H1 (cell line): Measurements from ENCODE around the gene IGFL2. TPM values are rescaled to one million over a fixed set of nuclear protein-coding genes. Genes with fewer than 3 reads are reported as not detected.

Experiments
- CTCF ChIA-PET: fragments of 300-600 bp; sonication (Branson Sonifier 250); formaldehyde crosslinking; loops from one replicate; lab custom pipeline; 2021; ENCODE audit not compliant: partially characterized antibody; lab: Charles Lee
- POLR2A ChIA-PET: fragments of 300-600 bp; sonication (Branson Sonifier 250); formaldehyde crosslinking; loops from one replicate; lab custom pipeline; 2021; ENCODE audit warnings: inconsistent platforms; ENCODE audit not compliant: partially characterized antibody; lab: Charles Lee
- DNase-seq, 2 experiments: peaks; one replicate each; pipeline versions ENCODE4 v3.0.0 to v3.0.0-alpha.2; 2010 to 2022; ENCODE audit warnings: low spot score in 2 of 2, low read depth in 1 of 2, mixed read lengths in 1 of 2
- FAIRE-seq: peaks from 2 replicates; lab custom pipeline; 2011; peaks lifted over from hg19 to GRCh38; lab: Jason Lieb, UNC
- H2AFZ ChIP-seq: 2 replicates; pipeline ENCODE4 v1.8.1; 2012; ENCODE audit warnings: low read length, inconsistent platforms
- H2AK5ac ChIP-seq: 2 replicates; pipeline ENCODE4 v1.6.1; 2013; ENCODE audit warnings: low read depth, low read length
- H2BK120ac ChIP-seq: replicated peaks from 2 replicates; pipeline ENCODE3; 2013; ENCODE audit warnings: low read depth, low read length, inconsistent platforms
- H2BK12ac ChIP-seq: 2 replicates; pipeline ENCODE4 v1.6.1; 2013; ENCODE audit warnings: low read depth, low read length
- H2BK15ac ChIP-seq: 2 replicates; pipeline ENCODE4 v1.6.1; 2013; ENCODE audit warnings: low read length
- H2BK20ac ChIP-seq: 2 replicates; pipeline ENCODE4 v1.6.1; 2013; ENCODE audit warnings: low read length
- H2BK5ac ChIP-seq: 2 replicates; pipeline ENCODE4 v1.6.1; 2013; ENCODE audit warnings: low read depth, low read length
- H3K14ac ChIP-seq: 2 replicates; pipeline ENCODE4 v1.6.1; 2013; ENCODE audit warnings: inconsistent platforms; ENCODE audit not compliant: insufficient read length
- H3K18ac ChIP-seq: 2 replicates; pipeline ENCODE4 v1.6.1; 2013; ENCODE audit warnings: low read length; ENCODE audit errors: extremely low read depth
- H3K23ac ChIP-seq: 2 replicates; pipeline ENCODE4 v1.6.1; 2013; ENCODE audit warnings: inconsistent platforms; ENCODE audit not compliant: insufficient read length
- H3K23me2 ChIP-seq: 2 replicates; pipeline ENCODE4 v1.6.1; 2013; ENCODE audit warnings: low read depth, low read length
- H3K27ac ChIP-seq: 2 replicates; pipeline ENCODE4 v1.6.1; 2011; ENCODE audit warnings: low read depth, low read length, inconsistent platforms
- H3K27me3 ChIP-seq, 4 experiments: replicated peaks in 1 of 4; 1 replicate in 1 of 4; 2 replicates in 3 of 4; pipeline versions ENCODE4 v1.6.1 to v1.8.1; 2011 to 2013; ENCODE audit warnings: low read length in 3 of 4, mild to moderate bottlenecking in 3 of 4, inconsistent platforms in 2 of 4, mixed read lengths in 2 of 4, moderate library complexity in 1 of 4; ENCODE audit not compliant: control insufficient read depth in 3 of 4, insufficient read depth in 3 of 4; ENCODE audit errors: extremely low read depth in 1 of 4
- H3K36me3 ChIP-seq, 4 experiments: 2 replicates each; pipeline versions ENCODE4 v1.6.1 to v1.8.1; 2011 to 2013; ENCODE audit warnings: mild to moderate bottlenecking in 4 of 4, low read length in 3 of 4, moderate library complexity in 2 of 4, control low read depth in 1 of 4, inconsistent platforms in 1 of 4; ENCODE audit not compliant: insufficient read depth in 4 of 4, control insufficient read depth in 2 of 4
- H3K4ac ChIP-seq: replicated peaks from 2 replicates; pipeline ENCODE3; 2013; ENCODE audit warnings: low read length, low read depth, mixed read lengths, inconsistent platforms; ENCODE audit not compliant: insufficient read length
- H3K4me1 ChIP-seq, 4 experiments: replicated peaks in 1 of 4; 1 replicate in 1 of 4; 2 replicates in 3 of 4; pipeline versions ENCODE4 v1.6.1 to v1.8.1; 2011 to 2013; ENCODE audit warnings: low read length in 3 of 4, inconsistent platforms in 2 of 4, mixed read lengths in 1 of 4; ENCODE audit not compliant: insufficient read depth in 4 of 4, control insufficient read depth in 3 of 4
- H3K4me2 ChIP-seq, 2 experiments: 2 replicates each; pipeline versions ENCODE4 v1.6.1 to v1.8.1; 2011 to 2013; ENCODE audit warnings: low read depth in 2 of 2, low read length in 2 of 2, control low read depth in 1 of 2, inconsistent platforms in 1 of 2, mild to moderate bottlenecking in 1 of 2; ENCODE audit not compliant: insufficient read depth in 1 of 2
- H3K4me3 ChIP-seq, 4 experiments: fragments of 200-600, 300-600 bp in 1 of 4; sonication (generic), shearing (Covaris generic), sonication (Bioruptor Twin) in 1 of 4; 2 replicates each; pipeline versions ENCODE4 v1.5.1 to v1.8.1; 2011 to 2016; ENCODE audit warnings: low read length in 4 of 4, low read depth in 3 of 4, control low read depth in 2 of 4, inconsistent platforms in 2 of 4, mild to moderate bottlenecking in 2 of 4, mixed read lengths in 1 of 4, moderate library complexity in 1 of 4; ENCODE audit not compliant: insufficient read depth in 2 of 4; ENCODE audit errors: extremely low read depth in 1 of 4
- H3K56ac ChIP-seq: replicated peaks from 2 replicates; pipeline ENCODE3; 2013; ENCODE audit warnings: low read depth, mild to moderate bottlenecking, mixed read lengths, low read length, inconsistent platforms; ENCODE audit not compliant: insufficient read length
- H3K79me1 ChIP-seq: 2 replicates; pipeline ENCODE4 v1.6.1; 2013; ENCODE audit warnings: low read depth, low read length, control low read depth
- H3K79me2 ChIP-seq, 2 experiments: 2 replicates each; pipeline versions ENCODE4 v1.6.1 to v1.8.1; 2012 to 2013; ENCODE audit warnings: low read length in 2 of 2, mild to moderate bottlenecking in 2 of 2, inconsistent platforms in 1 of 2; ENCODE audit not compliant: insufficient read depth in 2 of 2, control insufficient read depth in 1 of 2
- H3K9ac ChIP-seq, 4 experiments: replicated peaks in 1 of 4; 1 replicate in 1 of 4; 2 replicates in 3 of 4; pipeline versions ENCODE4 v1.6.1 to v1.8.1; 2011 to 2013; ENCODE audit warnings: low read depth in 3 of 4, low read length in 3 of 4, control low read depth in 2 of 4, mild to moderate bottlenecking in 2 of 4, moderate library complexity in 2 of 4, inconsistent platforms in 1 of 4; ENCODE audit errors: extremely low read depth in 1 of 4
- H3K9me3 ChIP-seq, 2 experiments: 2 replicates each; pipeline versions ENCODE4 v1.6.1 to v1.8.1; 2012 to 2013; ENCODE audit warnings: mild to moderate bottlenecking in 2 of 2, moderate library complexity in 2 of 2, control low read depth in 1 of 2, inconsistent platforms in 1 of 2, low read depth in 1 of 2, low read length in 1 of 2, mixed read lengths in 1 of 2; ENCODE audit not compliant: insufficient read depth in 2 of 2
- H4K20me1 ChIP-seq, 2 experiments: replicated peaks in 1 of 2; 2 replicates each; pipeline versions ENCODE3 to v1.8.1; 2011 to 2013; ENCODE audit warnings: inconsistent platforms in 2 of 2, low read length in 2 of 2, mild to moderate bottlenecking in 1 of 2; ENCODE audit not compliant: insufficient read depth in 2 of 2, control insufficient read depth in 1 of 2
- H4K5ac ChIP-seq: 2 replicates; pipeline ENCODE4 v1.6.1; 2013; ENCODE audit warnings: low read length, low read depth, mixed read lengths, inconsistent platforms; ENCODE audit not compliant: insufficient read length
- H4K8ac ChIP-seq: 2 replicates; pipeline ENCODE4 v1.8.0; 2013; ENCODE audit warnings: mild to moderate bottlenecking, moderate library complexity, low read length, inconsistent platforms; ENCODE audit not compliant: insufficient read depth; ENCODE audit errors: extremely low read depth
- H4K91ac ChIP-seq: replicated peaks from 2 replicates; pipeline ENCODE3; 2013; ENCODE audit warnings: low read length, mixed read lengths, inconsistent platforms; ENCODE audit not compliant: insufficient read length
- CBX5 ChIP-seq: fragments of 300-800, 300-1000 bp; sonication (generic); IDR thresholded peaks from 2 replicates; pipeline ENCODE4 v1.7.1; 2016; ENCODE audit warnings: antibody characterized with exemption, low read length, low read depth
- CBX8 ChIP-seq: fragments of 300-800, 300-1000 bp; sonication (generic); IDR thresholded peaks from 2 replicates; pipeline ENCODE4 v1.7.1; 2016; ENCODE audit warnings: low read depth, low read length, borderline replicate concordance
- CHD1 ChIP-seq: IDR thresholded peaks from 2 replicates; pipeline ENCODE4 v1.6.1; 2012; ENCODE audit warnings: low read depth, low read length, improper control_type of control experiment
- CHD2 ChIP-seq: IDR thresholded peaks from 2 replicates; pipeline ENCODE4 v1.6.1; 2012; ENCODE audit warnings: low read length, improper control_type of control experiment
- KDM1A ChIP-seq: fragments of 200-600, 300-600 bp; sonication (generic); IDR thresholded peaks from 2 replicates; pipeline ENCODE4 v1.7.1; 2016; ENCODE audit warnings: mild to moderate bottlenecking, low read length, borderline replicate concordance
- NRF1 ChIP-seq: IDR thresholded peaks from 2 replicates; pipeline ENCODE4 v1.6.1; 2011; ENCODE audit warnings: mild to moderate bottlenecking, low read depth, low read length, improper control_type of control experiment
- POLR2A ChIP-seq, 2 experiments: IDR thresholded peaks; 1 replicate in 1 of 2; 2 replicates in 1 of 2; pipeline ENCODE4 v1.6.1; 2011; ENCODE audit warnings: low read depth in 2 of 2, low read length in 2 of 2, mild to moderate bottlenecking in 2 of 2; ENCODE audit errors: control extremely low read depth in 1 of 2
- POLR2AphosphoS5 ChIP-seq: IDR thresholded peaks from 2 replicates; pipeline ENCODE4 v1.6.1; 2011; ENCODE audit warnings: low read depth, low read length
- RXRA ChIP-seq: IDR thresholded peaks from 2 replicates; pipeline ENCODE4 v1.6.1; 2011; ENCODE audit warnings: low read depth, mild to moderate bottlenecking, low read length, moderate library complexity; ENCODE audit not compliant: insufficient read depth
- WGBS, 2 experiments: shearing (Covaris generic) in 1 of 2; methylation state at CpG; one replicate each; pipeline versions ENCODE4 v1.1.6 to v1.1.7; 2013 to 2015; ENCODE audit warnings: low lambda C conversion rate in 2 of 2, mixed read lengths in 2 of 2, inconsistent platforms in 1 of 2, low coverage in 1 of 2, missing lambda C conversion rate in 1 of 2; ENCODE audit not compliant: insufficient replicate concordance in 2 of 2, insufficient coverage in 1 of 2, insufficient read length in 1 of 2; ENCODE audit errors: extremely low coverage in 1 of 2, missing lambda C conversion rate in 1 of 2; 5-methylcytosine and 5-hydroxymethylcytosine counted together
- polyA plus RNA-seq, 7 experiments: library from polyadenylated mRNA; depleted of rRNA in 3 of 7; stranded (reverse) in 5 of 7; unstranded in 2 of 7; fragments of >200 nt in 5 of 7; fragments of 200-250 nt in 2 of 7; gene quantifications; 1 replicate in 5 of 7; 2 replicates in 1 of 7; 4 replicates in 1 of 7; pipeline versions ENCODE4 v1.2.1 to v1.2.3, GENCODE V29; 2011 to 2013; ENCODE audit warnings: missing spikeins in 2 of 7, mixed read lengths in 2 of 7
- total RNA-seq: library from RNA; stranded (reverse); fragmentation: NEBNext Ultra II Directional; extraction: Animal tissue kit (Norgen Biotek cat#: 25700); gene quantifications from 2 replicates; pipeline ENCODE4 v1.2.1, GENCODE V29; 2021
- TF ChIP-seq, protein P1 (sequence below): IDR thresholded peaks from 2 replicates; pipeline ENCODE4 v1.6.1; 2011; ENCODE audit warnings: low read length, improper control_type of control experiment
- TF ChIP-seq, protein P2 (sequence below): IDR thresholded peaks from 2 replicates; pipeline ENCODE4 v1.6.1; 2012; ENCODE audit warnings: inconsistent platforms

IGFL2 gene
- total and polyA plus RNA-seq, 2 of the 8 experiments (the other 6 are each of a cell fraction or from before 2014, with no cell fraction given): not detected

DNA sequence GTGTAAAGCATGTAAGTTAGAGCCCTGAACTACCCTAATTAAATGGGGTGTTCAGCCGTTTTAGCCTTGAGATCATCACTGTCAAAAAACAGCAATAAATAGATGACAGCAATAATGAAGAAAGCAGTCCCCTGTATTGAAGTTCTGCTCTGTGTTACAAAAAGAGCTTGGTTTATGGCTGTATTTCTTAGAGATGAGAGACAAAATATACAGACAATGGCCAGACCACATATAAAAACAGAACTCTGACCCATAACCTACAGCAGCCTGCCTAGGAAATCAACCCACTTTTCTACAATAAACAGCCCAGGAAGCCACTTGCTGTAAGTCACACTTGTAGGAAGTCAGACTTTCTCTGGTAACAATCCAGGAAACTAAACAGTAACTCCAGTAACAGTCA lies 34.3 kb upstream of the IGFL2 start:
- Histone ChIP-seq H4K91ac (no peak overlapping the region), H2AFZ (no peak overlapping the region), H2AK5ac (no peak overlapping the region), H3K4me2 (no peak overlapping the region), H2BK120ac (no peak overlapping the region), H3K18ac (no peak overlapping the region), H2BK15ac (no peak overlapping the region), H3K56ac (no peak overlapping the region), H3K27ac (no peak overlapping the region), H2BK20ac (no peak overlapping the region), H3K79me2 (no peaks in the 10 kb centered on the region), H3K4ac (no peak overlapping the region), H3K23me2 (no peaks in the 10 kb centered on the region), H2BK5ac (no peak overlapping the region), H3K9me3 (no peaks in the 10 kb centered on the region), H3K14ac (no peak overlapping the region), H2BK12ac (no peak overlapping the region), H3K27me3 (no peaks in the 10 kb centered on the region), H3K23ac (no peak overlapping the region), H3K4me1 (peaks cover 0 to 3% (median under 1%) of the 10 kb centered on the region in 4 experiments; a peak in 3 of 7 replicates), H3K4me3 (no peak overlapping the region), H4K8ac (no peak overlapping the region), H4K20me1 (no peaks in the 10 kb centered on the region), H3K36me3 (no peaks in the 10 kb centered on the region), H3K9ac (no peak overlapping the region), H4K5ac (no peak overlapping the region), H3K79me1 (no peaks in the 10 kb centered on the region)
- FAIRE-seq (no peak), DNase-seq (no peak)
- POLR2A ChIA-PET: interaction anchor here (1.0 kb wide), 1 partner anchor 20 kb away, joined by 4 read pairs; no protein-coding TSS in a partner anchor
- WGBS, 2 experiments: 73% methylated on average over 1 of the region's 1 CpG; no CpG with 5 or more reads in 1 of the 2 experiments
- CTCF ChIA-PET: interaction anchor here (1.8 to 2.0 kb wide), 3 partner anchors 16 to 35 kb away, joined by 5 to 7 read pairs (median 5); no protein-coding TSS in a partner anchor
- TF ChIP-seq, protein P1, sequence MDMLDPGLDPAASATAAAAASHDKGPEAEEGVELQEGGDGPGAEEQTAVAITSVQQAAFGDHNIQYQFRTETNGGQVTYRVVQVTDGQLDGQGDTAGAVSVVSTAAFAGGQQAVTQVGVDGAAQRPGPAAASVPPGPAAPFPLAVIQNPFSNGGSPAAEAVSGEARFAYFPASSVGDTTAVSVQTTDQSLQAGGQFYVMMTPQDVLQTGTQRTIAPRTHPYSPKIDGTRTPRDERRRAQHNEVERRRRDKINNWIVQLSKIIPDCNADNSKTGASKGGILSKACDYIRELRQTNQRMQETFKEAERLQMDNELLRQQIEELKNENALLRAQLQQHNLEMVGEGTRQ: no peak
- TF ChIP-seq CBX5: no peak
- no peak for TF ChIP-seq POLR2AphosphoS5
- TF ChIP-seq, protein P2, sequence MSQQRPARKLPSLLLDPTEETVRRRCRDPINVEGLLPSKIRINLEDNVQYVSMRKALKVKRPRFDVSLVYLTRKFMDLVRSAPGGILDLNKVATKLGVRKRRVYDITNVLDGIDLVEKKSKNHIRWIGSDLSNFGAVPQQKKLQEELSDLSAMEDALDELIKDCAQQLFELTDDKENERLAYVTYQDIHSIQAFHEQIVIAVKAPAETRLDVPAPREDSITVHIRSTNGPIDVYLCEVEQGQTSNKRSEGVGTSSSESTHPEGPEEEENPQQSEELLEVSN: no peak
- no peak for TF ChIP-seq CHD1
- no peak for TF ChIP-seq RXRA
- no peak for TF ChIP-seq CBX8
- TF ChIP-seq KDM1A: no peak
- no peak for TF ChIP-seq NRF1
- no peak for TF ChIP-seq CHD2
- TF ChIP-seq POLR2A (IDR thresholded peaks at IDR 0.05; ENCODE audit: control extremely low read depth in 1 of 2, low read depth in 2 of 2, low read length in 2 of 2): no peak
